ENCODE results near the gene BANF2. TPM values are rescaled to one million over a fixed set of nuclear protein-coding genes. Genes with fewer than 3 reads are reported as not detected.

BANF2 gene
- total RNA-seq, 1 experiment from 2014 or later: not detected

- H3K4me3 ChIP-seq (replicated peaks in 1 of 2; ENCODE audit: low read depth in 1 of 2, low read length in 2 of 2): no peak overlapping the region
- no peak overlapping the region for H3K9ac ChIP-seq (ENCODE audit: low read length)
- ChIA-PET CTCF (interaction anchor here (1.1 kb wide), 1 partner anchor 11 kb away, joined by 3 read pairs; no protein-coding TSS in a partner anchor), POLR2A (no interaction called here), RAD21 (ENCODE audit: low non-redundant PET in 1 of 2, low total read pairs in 2 of 2, uncharacterized antibody in 2 of 2, unreplicated experiment in 2 of 2) (no interaction called here)
- no peak for DNase-seq (ENCODE audit: low read depth, low spot score)
- TF ChIP-seq, protein P1, sequence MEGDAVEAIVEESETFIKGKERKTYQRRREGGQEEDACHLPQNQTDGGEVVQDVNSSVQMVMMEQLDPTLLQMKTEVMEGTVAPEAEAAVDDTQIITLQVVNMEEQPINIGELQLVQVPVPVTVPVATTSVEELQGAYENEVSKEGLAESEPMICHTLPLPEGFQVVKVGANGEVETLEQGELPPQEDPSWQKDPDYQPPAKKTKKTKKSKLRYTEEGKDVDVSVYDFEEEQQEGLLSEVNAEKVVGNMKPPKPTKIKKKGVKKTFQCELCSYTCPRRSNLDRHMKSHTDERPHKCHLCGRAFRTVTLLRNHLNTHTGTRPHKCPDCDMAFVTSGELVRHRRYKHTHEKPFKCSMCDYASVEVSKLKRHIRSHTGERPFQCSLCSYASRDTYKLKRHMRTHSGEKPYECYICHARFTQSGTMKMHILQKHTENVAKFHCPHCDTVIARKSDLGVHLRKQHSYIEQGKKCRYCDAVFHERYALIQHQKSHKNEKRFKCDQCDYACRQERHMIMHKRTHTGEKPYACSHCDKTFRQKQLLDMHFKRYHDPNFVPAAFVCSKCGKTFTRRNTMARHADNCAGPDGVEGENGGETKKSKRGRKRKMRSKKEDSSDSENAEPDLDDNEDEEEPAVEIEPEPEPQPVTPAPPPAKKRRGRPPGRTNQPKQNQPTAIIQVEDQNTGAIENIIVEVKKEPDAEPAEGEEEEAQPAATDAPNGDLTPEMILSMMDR (IDR thresholded peaks at IDR 0.05 in 2 of 3, conservative IDR thresholded peaks at IDR 0.05 in 1 of 3; ENCODE audit: borderline replicate concordance in 1 of 3, insufficient read depth in 1 of 3, low read depth in 2 of 3, low read length in 2 of 3): no peak
- no peak for TF ChIP-seq POLR2AphosphoS5 (IDR thresholded peaks at IDR 0.05; ENCODE audit: low read depth, low read length)
- TF ChIP-seq SP1 (IDR thresholded peaks at IDR 0.05; ENCODE audit: low read depth): no peak
- TF ChIP-seq SIN3A (IDR thresholded peaks at IDR 0.05; ENCODE audit: low read depth): no peak
- TF ChIP-seq REST (IDR thresholded peaks at IDR 0.05; ENCODE audit: low read depth): no peak
- no peak for TF ChIP-seq TCF7L2 (IDR thresholded peaks at IDR 0.05; ENCODE audit: borderline replicate concordance, extremely low read depth, insufficient read depth, insufficient read length)
- TF ChIP-seq ELF1 (IDR thresholded peaks at IDR 0.05; ENCODE audit: borderline replicate concordance, low read depth): no peak
- no peak for TF ChIP-seq EZH2phosphoT487 (IDR thresholded peaks at IDR 0.05; ENCODE audit: borderline replicate concordance)
- no peak for TF ChIP-seq FOSL1 (IDR thresholded peaks at IDR 0.05; ENCODE audit: low read depth)
- no peak for TF ChIP-seq ZNF274 (IDR thresholded peaks at IDR 0.05; ENCODE audit: low read depth, low read length)
- TF ChIP-seq YY1 (IDR thresholded peaks at IDR 0.05; ENCODE audit: extremely low read depth, insufficient replicate concordance, low read depth, low read length): no peak
- no peak overlapping the region for H3K27ac ChIP-seq (ENCODE audit: low read depth, low read length)
- H3K27me3 ChIP-seq (ENCODE audit: insufficient read depth, low read length): no peaks in the 10 kb centered on the region
- no peak for ATAC-seq
- no peaks in the 10 kb centered on the region for H3K79me2 ChIP-seq (ENCODE audit: insufficient read depth, low read length)
- H2AFZ ChIP-seq (ENCODE audit: low read depth, low read length, poor library complexity, severe bottlenecking): no peak overlapping the region
- H3K4me1 ChIP-seq (ENCODE audit: control insufficient read depth in 1 of 2, insufficient read depth in 2 of 2, low read length in 2 of 2): peaks cover 8 to 19% of the 10 kb centered on the region in 2 experiments; a peak in 3 of 4 replicates
- no peak overlapping the region for H3K4me2 ChIP-seq (ENCODE audit: low read length)
- no peaks in the 10 kb centered on the region for H3K9me2 ChIP-seq (ENCODE audit: insufficient read depth)
- BruUV-seq (replicated peaks): no TSS peak
- no peaks in the 10 kb centered on the region for H3K9me3 ChIP-seq (ENCODE audit: control insufficient read depth in 1 of 2, insufficient read depth in 1 of 2, low read depth in 1 of 2, low read length in 2 of 2)
- intact Hi-C loops (cut with micrococcal nuclease): no loop called here
- no peaks in the 10 kb centered on the region for H3K36me3 ChIP-seq (ENCODE audit: control insufficient read depth in 1 of 2, insufficient read depth in 2 of 2, low read length in 2 of 2)
- H4K20me1 ChIP-seq (ENCODE audit: insufficient read depth): no peaks in the 10 kb centered on the region
These were observed 50.4 kb downstream of the BANF2 start for GRCh38 chr20:17749978-17750721.

Data from HCT116 (cell line).